Posterior vena cava (tissue), 2 donors: ENCODE data around the gene CTAGE4. TPM values are rescaled to one million over a fixed set of nuclear protein-coding genes. Genes with fewer than 3 reads are reported as not detected.
"Not testable (repeated sequence)": the region's sequence is repeated elsewhere in the genome, so short reads cannot be mapped to it uniquely, and the experiment has no call there.

Source experiments
- DNase-seq: peaks from one replicate; pipeline ENCODE4 v3.0.0-alpha.2; 2020; ENCODE audit warnings: low spot score
- intact Hi-C, 2 donors: fragments of 100-400 bp; cut with DNase I; formaldehyde crosslinking; loops; one replicate each; pipeline versions ENCODE4 v1.14.1 to v1.14.2; 2022 to 2023
- total RNA-seq, 2 donors: library from RNA; stranded (reverse); fragmentation: NEBNext Ultra II Directional; extraction: Animal tissue kit (Norgen Biotek cat#: 25700); gene quantifications; one replicate each; pipeline ENCODE4 v1.2.1, GENCODE V29; 2021
- donor health status: DM: yes; HTN: yes; CAD: no.
- donor health status: DM: yes; HTN: yes; CAD: no.

CTAGE4 gene
- total RNA-seq, 2 donors from 2014 or later = 0.29 to 0.88 TPM

- DNase-seq, intact Hi-C loops: not testable (repeated sequence)
Observed at GRCh38 chr7:144201978-144202377, 18.7 kb downstream of the CTAGE4 start.

- DNase-seq, intact Hi-C loops: not testable (repeated sequence)
Observed at GRCh38 chr7:144203086-144203485, 19.8 kb downstream of the CTAGE4 start.

- DNase-seq, intact Hi-C loops: not testable (repeated sequence)
Observed at GRCh38 chr7:144205306-144205705, 22.0 kb downstream of the CTAGE4 start.

- intact Hi-C loops, DNase-seq: not testable (repeated sequence)
Observed at GRCh38 chr7:144217200-144217599, 33.9 kb downstream of the CTAGE4 start.

- peak; percentile 7 for DNase-seq
- intact Hi-C loops = not testable (repeated sequence)
Observed at GRCh38 chr7:144218581-144218980, 35.3 kb downstream of the CTAGE4 start.

GRCh38 chr7:144219149-144219548 is 35.9 kb downstream of the CTAGE4 start:
- intact Hi-C loops, DNase-seq: not testable (repeated sequence)

GRCh38 chr7:144220531-144220930 is 37.3 kb downstream of the CTAGE4 start:
- DNase-seq, intact Hi-C loops: not testable (repeated sequence)

GRCh38 chr7:144223675-144224074 is 40.4 kb downstream of the CTAGE4 start:
- intact Hi-C loops, DNase-seq: not testable (repeated sequence)

- intact Hi-C loops, DNase-seq: not testable (repeated sequence)
Observed at GRCh38 chr7:144226866-144227265, 43.6 kb downstream of the CTAGE4 start.

GRCh38 chr7:144228810-144229209 is 45.5 kb downstream of the CTAGE4 start:
- DNase-seq, intact Hi-C loops: not testable (repeated sequence)

- DNase-seq, intact Hi-C loops: not testable (repeated sequence)
Observed at GRCh38 chr7:144231027-144231426, 47.8 kb downstream of the CTAGE4 start.

- intact Hi-C loops, DNase-seq: not testable (repeated sequence)
Observed at GRCh38 chr7:144233039-144233438, 49.8 kb downstream of the CTAGE4 start.

Other genes starting within 250 kb of the CTAGE4 start
- gene OR2F2, start 248.2 kb upstream of the CTAGE4 start, total RNA-seq = not detected
- gene OR2F1, start 228.6 kb upstream of the CTAGE4 start, total RNA-seq = not detected
- not detected for gene OR6B1, start 183.1 kb upstream of the CTAGE4 start, total RNA-seq
- not detected for gene OR2A5, start 134.5 kb upstream of the CTAGE4 start, total RNA-seq
- gene OR2A25, start 113.7 kb upstream of the CTAGE4 start, total RNA-seq = not detected
- gene OR2A12, start 97.2 kb upstream of the CTAGE4 start, total RNA-seq = not detected
- not detected for gene OR2A2, start 73.9 kb upstream of the CTAGE4 start, total RNA-seq
- gene OR2A14, start 60.3 kb upstream of the CTAGE4 start, total RNA-seq = not detected
- 1 to 10 TPM; 5.4 to 7.7 TPM for gene ARHGEF35, start 12.4 kb downstream of the CTAGE4 start, total RNA-seq
- gene OR2A42, start 56.1 kb downstream of the CTAGE4 start, total RNA-seq = under 1 TPM in 1 of 2 donors, not detected in 1; 0.14 TPM
- 1 to 10 TPM; 1.4 to 1.9 TPM for gene OR2A7, start 81.3 kb downstream of the CTAGE4 start, total RNA-seq
- 1 to 10 TPM in 1 of 2 donors, under 1 TPM in 1; 0.60 to 1.5 TPM for gene CTAGE8, start 85.8 kb downstream of the CTAGE4 start, total RNA-seq
- not detected for gene OR2A1, start 129.0 kb downstream of the CTAGE4 start, total RNA-seq
- gene ARHGEF5, start 171.9 kb downstream of the CTAGE4 start, total RNA-seq = 1 to 10 TPM; 8.8 to 9.7 TPM
- gene NOBOX, start 220.2 kb downstream of the CTAGE4 start, total RNA-seq = not detected